Upper lobe of left lung (tissue), 6 donors: ENCODE results near the gene SLC25A1. TPM values are rescaled to one million over a fixed set of nuclear protein-coding genes. Genes with fewer than 3 reads are reported as not detected.

Source experiments
- ATAC-seq, 2 donors: fragments of 200-7000 bp; cut with Tn5 transposase; one replicate each; pipeline ENCODE4 v1.9.1; 2022; ENCODE audit warnings: mild to moderate bottlenecking in 2 of 2, moderate library complexity in 2 of 2; ENCODE audit not compliant: low FRiP score in 2 of 2
- DNase-seq, 2 donors: peaks; one replicate each; pipeline ENCODE4 v3.0.0-alpha.2; 2019 to 2020
- H3K27ac ChIP-seq, 4 donors: fragments of 200-600 bp; sonication (generic); one replicate each; pipeline ENCODE4 v1.5.1; 2016 to 2019
- H3K27me3 ChIP-seq, 4 donors: fragments of 200-600 bp; sonication (generic); one replicate each; pipeline ENCODE4 v1.5.1; 2017 to 2019
- H3K36me3 ChIP-seq, 4 donors: fragments of 200-600 bp; sonication (generic); one replicate each; pipeline ENCODE4 v1.5.1; 2016 to 2019
- H3K4me1 ChIP-seq, 4 donors: fragments of 200-600 bp; sonication (generic); one replicate each; pipeline ENCODE4 v1.5.1; 2018 to 2019
- H3K4me3 ChIP-seq, 4 donors: fragments of 200-600 bp; sonication (generic); one replicate each; pipeline ENCODE4 v1.5.1; 2017 to 2019; ENCODE audit warnings: mild to moderate bottlenecking in 2 of 4, moderate library complexity in 1 of 4
- H3K9me3 ChIP-seq, 4 donors: fragments of 200-600 bp; sonication (generic); one replicate each; pipeline ENCODE4 v1.5.1; 2018 to 2019
- CTCF ChIP-seq, 6 experiments: fragments of 450-650 bp in 4 of 6; fragments of 200-600 bp in 2 of 6; sonication (generic) in 2 of 6; IDR thresholded peaks; one replicate each; pipeline ENCODE4 v1.5.1; 2016 to 2019; ENCODE audit warnings: antibody characterized with exemption in 6 of 6
- EP300 ChIP-seq, 4 donors: sonication (generic); formaldehyde crosslinking; IDR thresholded peaks; one replicate each; pipeline ENCODE4 v1.5.1; 2017; ENCODE audit warnings: antibody characterized with exemption in 4 of 4, control low read depth in 2 of 4
- POLR2A ChIP-seq, 4 donors: fragments of 450-650 bp; IDR thresholded peaks; one replicate each; pipeline ENCODE4 v1.5.1; 2016 to 2017; ENCODE audit warnings: antibody characterized with exemption in 4 of 4, mild to moderate bottlenecking in 2 of 4
- POLR2AphosphoS5 ChIP-seq, 2 donors: sonication (generic); formaldehyde crosslinking; IDR thresholded peaks; one replicate each; pipeline ENCODE4 v1.5.1; 2017; ENCODE audit warnings: antibody characterized with exemption in 2 of 2
- WGBS, 2 donors: methylation state at CpG; one replicate each; pipeline ENCODE4 v1.1.5; 2017 to 2018; 5-methylcytosine and 5-hydroxymethylcytosine counted together
- total RNA-seq, 6 donors: library from RNA; depleted of rRNA in 4 of 6; stranded (reverse); fragments of >200 nt in 4 of 6; gene quantifications; one replicate each; pipeline versions ENCODE4 v1.1.0 to v1.2.1, GENCODE V29; 2016 to 2021
- donor health status: DM: no; HTN: no; CAD: no; lungs with moderate emphysema.
- donor health status: DM: no; HTN: yes; CAD: no; lungs with severe emphysema.

The SLC25A1 gene
- total RNA-seq, 6 donors from 2014 or later: 26.2 to 82.1 (median 71.5) TPM

DNA sequence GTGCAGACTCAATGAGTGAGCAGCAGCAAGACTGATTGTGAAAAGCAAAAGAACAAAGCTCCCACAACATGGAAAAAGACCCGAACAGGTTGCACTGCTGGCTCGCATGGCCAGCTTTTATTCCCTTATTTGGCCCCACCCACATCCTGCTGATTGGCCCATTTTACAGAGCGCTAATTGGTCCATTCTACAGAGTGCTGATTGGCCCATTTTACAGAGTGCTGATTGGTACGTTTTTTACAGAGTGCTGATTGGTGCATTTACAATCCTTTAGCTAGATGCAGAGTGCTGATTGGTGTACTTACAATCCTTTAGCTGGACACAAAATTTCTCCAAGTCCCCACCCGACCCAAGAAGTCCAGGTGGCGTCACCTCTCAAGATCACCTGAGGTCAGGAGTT, 15.3 kb upstream of the SLC25A1 start:
- Histone ChIP-seq H3K27me3 (no peaks in the 10 kb centered on the region), H3K9me3 (no peaks in the 10 kb centered on the region), H3K27ac (no peak overlapping the region), H3K36me3 (peaks cover 0 to 19% (median 3%) of the 10 kb centered on the region in 4 donors), H3K4me3 (no peak overlapping the region), H3K4me1 (no peaks in the 10 kb centered on the region)
- no peak for ATAC-seq
- TF ChIP-seq POLR2A (IDR thresholded peaks at IDR 0.05): no peak
- TF ChIP-seq POLR2AphosphoS5 (IDR thresholded peaks at IDR 0.05): no peak
- TF ChIP-seq EP300 (IDR thresholded peaks at IDR 0.05): no peak
- DNase-seq: no peak
- WGBS, 2 donors: 91 to 96% methylated on average over 6 of the region's 6 CpGs

DNA sequence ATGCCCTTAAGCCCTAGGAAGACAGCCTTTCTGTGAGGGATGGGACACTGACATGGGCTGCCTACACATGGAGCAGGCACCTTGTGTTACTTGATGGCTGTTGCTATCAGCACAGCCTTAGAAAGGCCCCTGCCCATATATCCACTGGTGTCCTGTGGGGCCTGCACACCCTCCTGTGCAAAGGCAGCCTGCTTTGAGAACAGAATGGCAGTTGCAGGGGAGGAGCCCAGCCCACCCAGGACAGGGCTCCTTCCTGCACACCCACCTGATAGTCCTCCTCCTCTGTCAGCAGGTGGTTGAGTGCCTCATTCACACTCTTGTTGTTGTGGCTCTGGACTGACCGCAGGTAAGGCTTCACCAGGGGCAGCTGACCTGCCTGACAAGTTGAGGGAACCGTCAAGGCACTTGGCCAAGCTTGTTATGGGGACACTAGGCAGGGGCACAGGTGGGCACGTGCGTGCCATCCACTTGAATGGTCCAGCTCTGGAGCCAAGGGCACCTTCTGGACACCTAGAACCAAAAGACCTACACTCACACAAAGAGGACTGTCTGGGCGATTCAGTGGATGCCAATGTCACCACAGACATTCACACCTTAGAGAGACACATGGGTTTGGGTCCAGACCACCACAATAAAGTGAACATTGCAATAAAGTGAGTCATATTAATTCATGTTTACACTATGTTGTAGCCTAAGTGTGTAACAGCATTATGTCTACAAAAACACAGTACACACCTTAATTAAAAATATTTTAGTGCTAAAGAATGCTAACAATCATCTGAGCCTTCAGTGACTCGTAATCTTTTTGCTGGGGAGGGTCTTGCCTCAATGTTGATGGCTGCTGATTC, 9.4 kb upstream of the SLC25A1 start:
- TF ChIP-seq EP300 (IDR thresholded peaks at IDR 0.05): no peak
- no peak for TF ChIP-seq POLR2AphosphoS5 (IDR thresholded peaks at IDR 0.05)
- no peak for TF ChIP-seq CTCF (IDR thresholded peaks at IDR 0.05)
- TF ChIP-seq POLR2A (IDR thresholded peaks at IDR 0.05): no peak
- H3K4me3 ChIP-seq: no peak overlapping the region
- 84 to 88% methylated on average over 6 of the region's 6 CpGs for WGBS, 2 donors

GRCh38 chr22:19184276-19184997, 5.9 kb upstream of the SLC25A1 start:
- TF ChIP-seq EP300 (IDR thresholded peaks at IDR 0.05): no peak
- peaks cover 0 to 5% (median 4%) of the 10 kb centered on the region in 4 donors for H3K4me1 ChIP-seq
- H3K4me3 ChIP-seq: no peak overlapping the region
- DNase-seq: peak in 1 of 2 donors; percentile 61
- H3K36me3 ChIP-seq: no peaks in the 10 kb centered on the region
- no peaks in the 10 kb centered on the region for H3K27me3 ChIP-seq
- 89 to 96% methylated on average over 16 to 20 of the region's 20 CpGs for WGBS, 2 donors
- peak in 1 of 2 donors; percentile 4 for ATAC-seq
- no peak overlapping the region for H3K27ac ChIP-seq
- no peaks in the 10 kb centered on the region for H3K9me3 ChIP-seq

More for the DNA sequence above, 9.4 kb upstream of the SLC25A1 start:
- Histone ChIP-seq H3K4me1 (no peaks in the 10 kb centered on the region), H3K27ac (no peak overlapping the region), H3K27me3 (no peaks in the 10 kb centered on the region), H3K36me3 (no peaks in the 10 kb centered on the region), H3K9me3 (no peaks in the 10 kb centered on the region)
- no peak for DNase-seq
- ATAC-seq: no peak

- peak in 1 of 2 donors; percentile 50 for DNase-seq
- H3K27me3 ChIP-seq: no peaks in the 10 kb centered on the region
- WGBS, 2 donors: 90% methylated on average over 9 of the region's 9 CpGs; no CpG with 5 or more reads in 1 of the 2 donors
- no peaks in the 10 kb centered on the region for H3K36me3 ChIP-seq
- no peak overlapping the region for H3K27ac ChIP-seq
- TF ChIP-seq CTCF (IDR thresholded peaks at IDR 0.05) (no peak), POLR2AphosphoS5 (IDR thresholded peaks at IDR 0.05) (no peak), POLR2A (IDR thresholded peaks at IDR 0.05) (no peak), EP300 (IDR thresholded peaks at IDR 0.05) (no peak)
- ATAC-seq: no peak
- peaks cover 0 to 11% (median 9%) of the 10 kb centered on the region in 4 donors for H3K4me1 ChIP-seq
- no peaks in the 10 kb centered on the region for H3K9me3 ChIP-seq
- no peak overlapping the region for H3K4me3 ChIP-seq
These were observed 4.7 kb upstream of the SLC25A1 start for GRCh38 chr22:19183216-19183615.

DNA sequence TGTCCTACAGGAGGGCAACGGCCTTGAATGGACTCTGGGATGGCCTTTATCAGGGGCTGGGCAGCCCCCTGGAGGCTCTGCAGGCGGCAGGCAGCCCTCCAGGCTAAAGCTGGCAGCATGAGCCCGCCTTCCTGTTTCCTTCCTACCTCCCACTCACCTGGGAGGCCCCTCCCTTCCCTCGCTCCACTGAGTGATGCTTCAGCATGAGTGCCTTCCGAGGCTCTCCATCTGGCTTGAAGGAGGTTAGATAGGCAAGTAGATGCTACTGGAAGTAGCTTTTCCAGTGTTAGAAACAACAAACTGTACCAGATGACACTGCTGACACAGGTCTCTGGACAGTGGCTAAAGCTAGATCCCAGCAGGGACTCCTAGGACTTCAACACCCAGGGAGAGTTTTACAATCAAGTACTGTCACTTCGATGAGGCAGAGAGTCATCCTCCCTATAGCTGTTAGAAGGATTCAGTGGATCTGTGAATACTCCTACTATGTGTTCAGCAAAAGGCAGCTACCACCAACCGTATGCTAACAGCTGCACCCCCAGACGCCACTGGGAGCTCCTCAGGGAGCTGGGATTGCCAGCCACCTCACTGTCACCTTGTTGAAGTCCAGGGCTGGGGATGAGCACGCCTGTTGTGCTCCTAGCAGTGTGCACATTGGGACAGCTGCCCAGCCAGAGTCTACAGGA, 4.1 kb upstream of the SLC25A1 start:
- DNase-seq (no peak), ATAC-seq (no peak)
- H3K4me3 ChIP-seq: no peak overlapping the region
- no peaks in the 10 kb centered on the region for H3K9me3 ChIP-seq
- 69 to 75% methylated on average over 6 to 9 of the region's 9 CpGs for WGBS, 2 donors
- H3K27me3 ChIP-seq: no peaks in the 10 kb centered on the region
- H3K4me1 ChIP-seq: peaks cover 3 to 17% (median 13%) of the 10 kb centered on the region in 4 donors
- TF ChIP-seq POLR2AphosphoS5 (IDR thresholded peaks at IDR 0.05) (no peak), POLR2A (IDR thresholded peaks at IDR 0.05) (no peak), EP300 (IDR thresholded peaks at IDR 0.05) (no peak), CTCF (IDR thresholded peaks at IDR 0.05) (no peak)
- no peaks in the 10 kb centered on the region for H3K36me3 ChIP-seq
- H3K27ac ChIP-seq: no peak overlapping the region
